Measurements from ENCODE around the gene MYO16. TPM values are rescaled to one million over a fixed set of nuclear protein-coding genes. Genes with fewer than 3 reads are reported as not detected.

The MYO16 gene
- total and polyA plus RNA-seq, 12 donors, result 0.29 to 5.9 (median 1.4) TPM

- H3K9me3 ChIP-seq, result peaks cover 0 to 17% (median 7%) of the 10 kb centered on the region in 11 donors
- intact Hi-C loops (cut with DNase I), result no loop called here
- no peak for DNase-seq
- no peak overlapping the region for H3K27ac ChIP-seq
- H3K4me3 ChIP-seq, result no peak overlapping the region
- no peaks in the 10 kb centered on the region for H3K4me1 ChIP-seq
- WGBS, 2 donors, result 79 to 86% methylated on average over 3 of the region's 3 CpGs
- no peak for TF ChIP-seq CTCF (IDR thresholded peaks at IDR 0.05)
- ATAC-seq, result no peak
- H3K27me3 ChIP-seq, result no peaks in the 10 kb centered on the region
- H3K36me3 ChIP-seq, result no peaks in the 10 kb centered on the region
Observed at GRCh38 chr13:108830916-108831315, 201.5 kb downstream of the MYO16 start.

- H3K4me3 ChIP-seq, result no peak overlapping the region
- ATAC-seq (no peak), DNase-seq (no peak)
- WGBS, 2 donors, result 88 to 89% methylated on average over 1 of the region's 1 CpG
- H3K9me3 ChIP-seq, result peaks cover 0 to 11% (median 5%) of the 10 kb centered on the region in 11 donors
- no peak overlapping the region for H3K27ac ChIP-seq
- no peaks in the 10 kb centered on the region for H3K27me3 ChIP-seq
- intact Hi-C loops (cut with DNase I), result no loop called here
- no peaks in the 10 kb centered on the region for H3K4me1 ChIP-seq
- no peak for TF ChIP-seq CTCF (IDR thresholded peaks at IDR 0.05)
- H3K36me3 ChIP-seq, result no peaks in the 10 kb centered on the region
Observed at GRCh38 chr13:108833531-108833930, 204.1 kb downstream of the MYO16 start.

GRCh38 chr13:108834193-108834592 lies 204.8 kb downstream of the MYO16 start:
- ATAC-seq (no peak), DNase-seq (no peak)
- H3K4me3 ChIP-seq, result no peak overlapping the region
- TF ChIP-seq CTCF (IDR thresholded peaks at IDR 0.05), result no peak
- WGBS, 2 donors, result 90 to 93% methylated on average over 1 of the region's 1 CpG
- intact Hi-C loops (cut with DNase I), result no loop called here
- H3K9me3 ChIP-seq, result peaks cover 0 to 9% (median 0%) of the 10 kb centered on the region in 11 donors
- H3K36me3 ChIP-seq, result no peaks in the 10 kb centered on the region
- H3K27me3 ChIP-seq, result no peaks in the 10 kb centered on the region
- H3K27ac ChIP-seq, result no peak overlapping the region
- H3K4me1 ChIP-seq, result no peaks in the 10 kb centered on the region

GRCh38 chr13:108835083-108835482 lies 205.7 kb downstream of the MYO16 start:
- Histone ChIP-seq H3K9me3 (peaks cover 0 to 5% (median 0%) of the 10 kb centered on the region in 11 donors), H3K4me1 (no peaks in the 10 kb centered on the region), H3K27me3 (no peaks in the 10 kb centered on the region), H3K36me3 (no peaks in the 10 kb centered on the region), H3K27ac (no peak overlapping the region), H3K4me3 (no peak overlapping the region)
- intact Hi-C loops (cut with DNase I), result no loop called here
- no peak for ATAC-seq
- no peak for TF ChIP-seq CTCF (IDR thresholded peaks at IDR 0.05)
- no peak for DNase-seq
- WGBS, 2 donors, result 66 to 74% methylated on average over 3 of the region's 3 CpGs
